GM12873 (cell line): ENCODE results near the gene ANKRD16.

Experiments
- TF ChIP-seq, protein P1 (sequence below): IDR thresholded peaks from 2 replicates; pipeline ENCODE4 v1.5.1; 2012; ENCODE audit warnings: low read depth, mild to moderate bottlenecking, moderate library complexity, low read length, control low read depth; ENCODE audit not compliant: insufficient read depth; ENCODE audit errors: missing control alignments

ANKRD16 gene

DNA sequence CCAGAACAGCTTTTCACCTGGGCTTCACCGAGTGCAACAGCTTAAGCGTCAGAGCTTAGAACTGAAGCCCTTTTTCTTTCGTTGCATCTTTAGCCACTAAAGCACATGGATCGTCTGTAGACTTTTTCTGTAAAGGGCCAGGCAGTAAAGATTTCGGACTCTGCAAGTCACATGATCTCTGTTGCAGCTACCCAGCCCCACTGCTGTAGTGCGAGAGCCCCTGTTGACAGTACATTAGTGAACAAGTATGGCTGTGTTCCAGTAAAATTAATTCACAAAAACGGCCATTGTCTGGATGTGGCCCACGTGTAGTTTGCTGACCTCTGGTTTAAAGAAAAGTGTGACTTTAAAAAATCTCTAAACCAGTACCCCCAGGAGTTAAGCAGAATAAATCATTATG, 39.7 kb upstream of the ANKRD16 start:
- TF ChIP-seq, protein P1, sequence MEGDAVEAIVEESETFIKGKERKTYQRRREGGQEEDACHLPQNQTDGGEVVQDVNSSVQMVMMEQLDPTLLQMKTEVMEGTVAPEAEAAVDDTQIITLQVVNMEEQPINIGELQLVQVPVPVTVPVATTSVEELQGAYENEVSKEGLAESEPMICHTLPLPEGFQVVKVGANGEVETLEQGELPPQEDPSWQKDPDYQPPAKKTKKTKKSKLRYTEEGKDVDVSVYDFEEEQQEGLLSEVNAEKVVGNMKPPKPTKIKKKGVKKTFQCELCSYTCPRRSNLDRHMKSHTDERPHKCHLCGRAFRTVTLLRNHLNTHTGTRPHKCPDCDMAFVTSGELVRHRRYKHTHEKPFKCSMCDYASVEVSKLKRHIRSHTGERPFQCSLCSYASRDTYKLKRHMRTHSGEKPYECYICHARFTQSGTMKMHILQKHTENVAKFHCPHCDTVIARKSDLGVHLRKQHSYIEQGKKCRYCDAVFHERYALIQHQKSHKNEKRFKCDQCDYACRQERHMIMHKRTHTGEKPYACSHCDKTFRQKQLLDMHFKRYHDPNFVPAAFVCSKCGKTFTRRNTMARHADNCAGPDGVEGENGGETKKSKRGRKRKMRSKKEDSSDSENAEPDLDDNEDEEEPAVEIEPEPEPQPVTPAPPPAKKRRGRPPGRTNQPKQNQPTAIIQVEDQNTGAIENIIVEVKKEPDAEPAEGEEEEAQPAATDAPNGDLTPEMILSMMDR: no peak

DNA sequence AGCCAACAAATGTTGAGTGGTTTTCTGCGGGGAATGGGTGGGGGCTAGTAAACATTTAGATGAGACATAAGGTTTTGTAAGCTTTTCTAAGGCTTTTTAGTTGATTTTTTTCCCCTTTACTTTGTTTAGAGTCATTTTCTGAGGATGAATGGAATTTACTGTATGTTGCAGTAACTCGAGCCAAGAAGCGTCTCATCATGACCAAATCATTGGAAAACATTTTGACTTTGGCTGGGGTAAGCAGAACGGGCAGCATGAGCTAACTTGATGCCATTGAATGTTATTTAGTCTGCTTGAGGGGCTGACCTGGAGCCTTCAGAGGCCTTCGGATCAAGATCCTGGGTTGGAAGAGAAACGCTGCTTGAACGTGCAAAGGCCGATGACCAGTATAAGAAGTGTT, 37.6 kb upstream of the ANKRD16 start:
- TF ChIP-seq, protein P1: no peak

DNA sequence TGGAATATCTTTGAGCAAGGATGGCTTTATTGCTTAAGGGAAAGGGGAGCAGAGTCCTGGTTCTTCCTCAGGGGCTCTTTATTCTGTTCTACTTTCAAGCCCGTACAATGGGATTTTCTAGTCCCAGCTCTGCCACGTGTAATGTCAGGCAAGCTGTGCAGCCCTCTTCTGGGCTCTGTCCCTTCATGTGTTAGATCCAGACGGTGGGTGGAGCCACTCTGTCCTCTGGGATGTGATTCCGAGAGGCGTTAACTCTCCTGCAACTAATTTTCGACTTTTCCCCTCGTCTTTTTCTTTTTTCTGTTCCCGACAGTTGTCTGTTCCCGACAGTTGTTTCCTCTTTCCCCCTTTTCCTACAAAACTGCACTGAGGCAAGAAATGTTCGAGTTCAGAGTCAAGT, 35.2 kb upstream of the ANKRD16 start:
- TF ChIP-seq, protein P1: no peak

DNA sequence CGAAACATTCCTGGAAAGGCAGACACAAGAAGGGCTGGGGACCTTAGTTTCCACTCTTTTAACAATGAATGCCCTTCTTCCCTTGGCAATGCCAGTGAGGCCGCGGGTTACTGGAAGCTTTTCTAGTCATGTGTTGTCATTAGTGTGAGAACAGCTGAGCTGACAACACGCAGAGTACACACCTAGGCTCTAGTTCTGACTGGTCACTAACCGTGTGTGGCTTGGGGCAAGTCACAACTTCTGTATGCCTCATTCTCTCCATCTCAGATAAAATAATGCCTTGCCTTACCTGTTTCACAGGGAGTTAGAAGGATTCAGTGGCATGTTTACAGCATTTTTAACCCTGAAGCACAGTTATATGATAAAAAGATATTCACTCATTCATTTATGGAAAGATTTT, 32.1 kb upstream of the ANKRD16 start:
- TF ChIP-seq, protein P1: no peak

DNA sequence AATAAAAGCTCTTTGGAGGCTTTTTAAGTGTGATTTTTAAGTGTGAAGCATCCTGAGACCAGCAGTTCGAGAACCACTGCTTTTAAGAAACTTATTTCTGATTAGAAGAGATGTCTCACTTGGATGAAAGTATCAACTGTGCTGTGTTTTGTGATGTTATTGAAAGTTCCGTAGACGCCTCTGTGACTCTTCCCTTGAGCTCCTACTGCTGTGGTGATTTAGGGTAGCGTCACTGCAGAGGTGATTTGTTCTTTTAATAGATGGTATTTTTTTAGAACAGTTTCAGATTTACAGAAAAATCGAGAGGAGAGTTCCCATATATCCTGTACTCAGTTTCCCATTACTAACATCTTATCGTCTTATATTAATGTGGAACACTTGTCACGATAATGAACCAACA, 29.9 kb upstream of the ANKRD16 start:
- TF ChIP-seq, protein P1: no peak

DNA sequence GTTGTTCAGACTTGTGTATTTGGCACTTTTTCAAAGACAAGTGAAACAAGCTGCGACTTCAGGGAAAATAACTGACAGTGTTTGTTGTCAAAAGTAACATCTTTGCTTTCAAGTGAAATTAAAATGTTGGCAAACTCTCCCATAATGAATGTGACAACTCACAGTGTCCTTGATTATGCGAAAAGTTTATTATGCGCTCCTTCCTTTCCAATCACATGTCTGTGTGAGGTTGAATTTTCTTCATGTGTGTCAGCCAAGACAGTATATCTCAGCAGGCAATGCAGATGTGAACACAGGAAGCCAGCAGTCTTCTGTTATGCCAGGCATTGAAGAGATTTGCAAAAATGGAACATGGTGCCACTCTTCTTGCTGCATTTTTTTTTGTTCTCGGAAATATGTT, 29.1 kb upstream of the ANKRD16 start:
- TF ChIP-seq, protein P1: no peak

DNA sequence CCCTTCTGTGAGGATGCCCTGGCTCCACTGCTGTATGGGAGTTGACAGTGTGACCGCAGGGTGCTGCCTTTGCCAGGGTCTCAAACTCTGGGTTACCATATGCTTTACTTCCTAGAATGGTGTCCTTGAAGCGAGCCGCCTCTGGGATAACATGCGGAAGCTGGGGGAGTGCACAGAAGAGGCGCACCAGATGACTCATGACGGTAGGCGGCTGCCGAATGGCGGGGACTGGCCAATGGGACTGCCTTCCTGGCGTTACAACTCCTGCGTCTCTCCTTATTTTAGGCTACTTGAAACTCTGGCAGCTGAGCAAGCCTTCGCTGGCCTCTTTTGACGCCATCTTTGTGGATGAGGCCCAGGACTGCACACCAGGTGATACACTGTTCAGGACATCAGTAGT, 27.6 kb upstream of the ANKRD16 start:
- TF ChIP-seq, protein P1: no peak

DNA sequence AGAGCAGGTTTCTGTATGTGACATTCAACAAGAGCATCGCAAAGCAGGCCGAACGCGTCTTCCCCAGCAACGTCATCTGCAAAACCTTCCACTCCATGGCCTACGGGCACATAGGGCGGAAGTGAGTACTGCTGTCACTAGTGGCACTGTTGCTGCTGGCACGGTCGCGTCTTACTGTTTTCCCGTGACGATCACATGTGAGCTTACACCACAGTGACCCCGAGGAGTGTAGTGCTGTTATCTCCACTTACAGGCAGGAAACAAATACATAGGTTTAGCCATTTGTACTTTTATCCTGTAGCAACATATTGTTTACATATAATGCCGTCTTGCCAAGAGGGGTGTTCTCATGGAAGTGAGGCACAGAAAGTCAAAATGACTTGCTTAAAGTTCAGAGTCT, 25.8 kb upstream of the ANKRD16 start:
- TF ChIP-seq, protein P1: no peak
